ENCODE results near the gene HMGA1. TPM values are rescaled to one million over a fixed set of nuclear protein-coding genes. Genes with fewer than 3 reads are reported as not detected.

The HMGA1 gene
- total and polyA plus RNA-seq, 10 of the 15 experiments (the other 5 are each of a cell fraction or from before 2014, with no cell fraction given), result 13.4 to 885 (median 508) TPM

DNA sequence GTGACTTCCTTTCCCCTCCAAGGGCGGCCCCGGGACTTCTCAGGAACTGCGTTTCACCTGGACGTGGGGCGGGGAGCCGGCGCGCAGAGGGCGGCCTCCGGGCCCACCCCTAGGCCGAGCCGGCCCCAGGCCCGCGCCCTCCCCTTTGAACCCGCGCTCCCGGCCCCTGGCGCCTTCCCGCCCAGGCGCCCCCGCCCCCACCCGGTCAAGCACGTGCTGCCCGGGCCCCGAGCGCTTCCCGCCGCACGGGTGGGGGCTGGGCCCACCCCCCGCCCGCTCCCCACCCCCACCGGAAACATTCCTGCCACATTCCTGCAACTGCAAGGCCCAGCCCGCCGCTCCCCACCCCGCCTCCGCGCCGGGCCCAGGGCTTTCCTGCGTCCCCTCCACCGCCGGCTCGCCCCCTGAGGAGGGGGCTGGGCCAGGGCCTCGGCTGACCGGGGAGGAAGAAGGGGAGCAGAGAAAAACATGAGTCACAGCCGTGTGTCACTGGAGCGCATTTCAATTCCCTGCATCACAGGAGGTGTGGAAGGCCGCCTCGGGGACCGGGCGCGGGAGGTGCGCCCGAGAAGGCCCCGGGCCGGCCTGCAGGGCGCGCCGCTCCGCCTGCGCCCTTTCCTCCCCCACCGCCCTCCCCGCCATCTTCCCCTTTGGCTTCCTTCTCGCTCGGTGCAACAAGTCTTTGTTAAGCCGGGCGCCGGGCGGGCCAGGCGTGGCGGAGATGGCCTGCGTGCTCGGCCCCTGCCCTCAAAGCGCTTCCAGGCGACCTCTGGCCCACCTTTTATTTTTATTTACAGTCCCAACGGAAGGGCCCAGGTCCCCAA lies 1.2 kb upstream of the HMGA1 start (continued):
- TF ChIP-seq BMI1 (IDR thresholded peaks at IDR 0.05; ENCODE audit: borderline replicate concordance) (no peak; the same call in 1 of the 2 replicates), FOXM1 (IDR thresholded peaks at IDR 0.05; ENCODE audit: low read depth, low read length) (no peak), SPI1 (IDR thresholded peaks at IDR 0.05; ENCODE audit: borderline replicate concordance, insufficient read depth, low read depth, low read length) (0 out of 2 replicates have a peak, but pooled peaks have one; percentile 6), HDGF (IDR thresholded peaks at IDR 0.05) (no peak), RUNX3 (IDR thresholded peaks at IDR 0.05; ENCODE audit: low read length) (no peak), POLR2A (IDR thresholded peaks at IDR 0.05; ENCODE audit: low read depth, low read length) (peak; percentile 45), TAF1 (IDR thresholded peaks at IDR 0.05; ENCODE audit: borderline replicate concordance, low read depth, low read length) (no peak; the same call in 1 of the 2 replicates), JUND (IDR thresholded peaks at IDR 0.05; ENCODE audit: low read depth, low read length) (no peak), NBN (IDR thresholded peaks at IDR 0.05) (no peak), NRF1 (conservative IDR thresholded peaks at IDR 0.05; ENCODE audit: low read depth, low read length) (no peak), HDAC2 (IDR thresholded peaks at IDR 0.05) (no peak), BRCA1 (IDR thresholded peaks at IDR 0.05; ENCODE audit: low read depth, low read length) (no peak), ZNF207 (IDR thresholded peaks at IDR 0.05; ENCODE audit: borderline replicate concordance) (no peak), MYC (IDR thresholded peaks at IDR 0.05; ENCODE audit: insufficient read depth, insufficient read length, insufficient replicate concordance, low read length, severe bottlenecking) (no peak), PML (IDR thresholded peaks at IDR 0.05; ENCODE audit: low read length) (no peak), ZBED1 (IDR thresholded peaks at IDR 0.05; ENCODE audit: borderline replicate concordance) (no peak), TBL1XR1 (IDR thresholded peaks at IDR 0.05; ENCODE audit: low read depth, low read length) (no peak), CHD1 (IDR thresholded peaks at IDR 0.05; ENCODE audit: low read depth, low read length) (no peak), SIN3A (IDR thresholded peaks at IDR 0.05; ENCODE audit: low read depth, low read length) (no peak), RCOR1 (conservative IDR thresholded peaks at IDR 0.05; ENCODE audit: low read depth, low read length) (no peak), ZZZ3 (IDR thresholded peaks at IDR 0.05; ENCODE audit: control insufficient read depth, insufficient read length, low read depth) (no peak)
- TF ChIP-seq, protein P1, sequence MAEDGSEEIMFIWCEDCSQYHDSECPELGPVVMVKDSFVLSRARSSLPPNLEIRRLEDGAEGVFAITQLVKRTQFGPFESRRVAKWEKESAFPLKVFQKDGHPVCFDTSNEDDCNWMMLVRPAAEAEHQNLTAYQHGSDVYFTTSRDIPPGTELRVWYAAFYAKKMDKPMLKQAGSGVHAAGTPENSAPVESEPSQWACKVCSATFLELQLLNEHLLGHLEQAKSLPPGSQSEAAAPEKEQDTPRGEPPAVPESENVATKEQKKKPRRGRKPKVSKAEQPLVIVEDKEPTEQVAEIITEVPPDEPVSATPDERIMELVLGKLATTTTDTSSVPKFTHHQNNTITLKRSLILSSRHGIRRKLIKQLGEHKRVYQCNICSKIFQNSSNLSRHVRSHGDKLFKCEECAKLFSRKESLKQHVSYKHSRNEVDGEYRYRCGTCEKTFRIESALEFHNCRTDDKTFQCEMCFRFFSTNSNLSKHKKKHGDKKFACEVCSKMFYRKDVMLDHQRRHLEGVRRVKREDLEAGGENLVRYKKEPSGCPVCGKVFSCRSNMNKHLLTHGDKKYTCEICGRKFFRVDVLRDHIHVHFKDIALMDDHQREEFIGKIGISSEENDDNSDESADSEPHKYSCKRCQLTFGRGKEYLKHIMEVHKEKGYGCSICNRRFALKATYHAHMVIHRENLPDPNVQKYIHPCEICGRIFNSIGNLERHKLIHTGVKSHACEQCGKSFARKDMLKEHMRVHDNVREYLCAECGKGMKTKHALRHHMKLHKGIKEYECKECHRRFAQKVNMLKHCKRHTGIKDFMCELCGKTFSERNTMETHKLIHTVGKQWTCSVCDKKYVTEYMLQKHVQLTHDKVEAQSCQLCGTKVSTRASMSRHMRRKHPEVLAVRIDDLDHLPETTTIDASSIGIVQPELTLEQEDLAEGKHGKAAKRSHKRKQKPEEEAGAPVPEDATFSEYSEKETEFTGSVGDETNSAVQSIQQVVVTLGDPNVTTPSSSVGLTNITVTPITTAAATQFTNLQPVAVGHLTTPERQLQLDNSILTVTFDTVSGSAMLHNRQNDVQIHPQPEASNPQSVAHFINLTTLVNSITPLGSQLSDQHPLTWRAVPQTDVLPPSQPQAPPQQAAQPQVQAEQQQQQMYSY (CRISPR knock-in tag; IDR thresholded peaks at IDR 0.05), result peak; percentile 12; the same call in 1 of the 2 replicates
- TF ChIP-seq, protein P2, sequence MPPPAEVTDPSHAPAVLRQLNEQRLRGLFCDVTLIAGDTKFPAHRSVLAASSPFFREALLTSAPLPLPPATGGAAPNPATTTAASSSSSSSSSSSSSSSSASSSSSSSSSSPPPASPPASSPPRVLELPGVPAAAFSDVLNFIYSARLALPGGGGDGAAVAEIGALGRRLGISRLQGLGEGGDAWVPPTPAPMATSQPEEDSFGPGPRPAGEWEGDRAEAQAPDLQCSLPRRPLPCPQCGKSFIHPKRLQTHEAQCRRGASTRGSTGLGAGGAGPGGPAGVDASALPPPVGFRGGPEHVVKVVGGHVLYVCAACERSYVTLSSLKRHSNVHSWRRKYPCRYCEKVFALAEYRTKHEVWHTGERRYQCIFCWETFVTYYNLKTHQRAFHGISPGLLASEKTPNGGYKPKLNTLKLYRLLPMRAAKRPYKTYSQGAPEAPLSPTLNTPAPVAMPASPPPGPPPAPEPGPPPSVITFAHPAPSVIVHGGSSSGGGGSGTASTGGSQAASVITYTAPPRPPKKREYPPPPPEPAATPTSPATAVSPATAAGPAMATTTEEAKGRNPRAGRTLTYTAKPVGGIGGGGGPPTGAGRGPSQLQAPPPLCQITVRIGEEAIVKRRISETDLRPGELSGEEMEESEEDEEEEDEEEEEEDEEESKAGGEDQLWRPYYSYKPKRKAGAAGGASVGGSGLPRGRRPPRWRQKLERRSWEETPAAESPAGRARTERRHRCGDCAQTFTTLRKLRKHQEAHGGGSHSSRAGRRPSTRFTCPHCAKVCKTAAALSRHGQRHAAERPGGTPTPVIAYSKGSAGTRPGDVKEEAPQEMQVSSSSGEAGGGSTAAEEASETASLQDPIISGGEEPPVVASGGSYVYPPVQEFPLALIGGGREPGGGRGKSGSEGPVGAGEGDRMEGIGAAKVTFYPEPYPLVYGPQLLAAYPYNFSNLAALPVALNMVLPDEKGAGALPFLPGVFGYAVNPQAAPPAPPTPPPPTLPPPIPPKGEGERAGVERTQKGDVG (CRISPR knock-in tag; IDR thresholded peaks at IDR 0.05), result 0 out of 2 replicates have a peak, but pooled peaks have one; percentile 26
- TF ChIP-seq, protein P3, sequence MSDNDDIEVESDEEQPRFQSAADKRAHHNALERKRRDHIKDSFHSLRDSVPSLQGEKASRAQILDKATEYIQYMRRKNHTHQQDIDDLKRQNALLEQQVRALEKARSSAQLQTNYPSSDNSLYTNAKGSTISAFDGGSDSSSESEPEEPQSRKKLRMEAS (IDR thresholded peaks at IDR 0.05; ENCODE audit: low read depth, low read length), result no peak; the same call in 1 of the 2 replicates

Measured in GM12878 (cell line).